ENCODE data around the gene FBL.

FBL gene

GRCh38 chr19:39840492-39840891 is 5.7 kb downstream of the FBL start:
- no peak for DNase-seq

DNA sequence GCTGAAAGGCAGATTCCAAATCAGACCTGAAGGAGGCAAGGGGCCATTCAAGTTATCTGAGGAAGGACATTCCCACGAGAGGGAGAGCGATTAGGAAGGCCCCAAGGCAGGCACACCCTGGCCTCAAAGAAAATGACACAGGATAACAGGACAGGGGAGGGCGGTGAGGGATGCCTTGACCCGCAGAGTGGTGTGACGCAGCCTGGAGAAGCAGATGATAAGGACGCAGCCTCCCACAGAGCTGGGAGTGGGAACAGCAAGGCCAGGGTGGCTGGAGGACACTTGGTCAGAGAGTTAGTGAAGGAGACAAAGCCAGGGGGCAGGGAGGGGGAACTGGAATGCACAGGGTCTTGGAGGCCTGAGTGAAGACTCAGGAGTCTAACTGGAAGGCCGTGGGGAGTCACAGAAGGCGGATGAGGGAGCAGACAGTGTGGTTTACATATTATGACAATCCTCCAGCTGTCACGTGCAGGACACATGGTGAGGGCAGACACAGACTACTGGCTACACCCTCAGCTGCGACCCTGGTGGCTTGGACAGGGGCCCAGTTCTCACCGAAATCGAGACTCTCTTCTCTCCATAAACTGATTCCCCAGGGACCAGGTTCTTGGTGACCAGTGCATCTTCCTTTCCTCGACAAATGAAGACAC is 6.4 kb downstream of the FBL start:
- no peak for DNase-seq

- no peak for DNase-seq
Observed at GRCh38 chr19:39838569-39838968, 7.6 kb downstream of the FBL start.

DNA sequence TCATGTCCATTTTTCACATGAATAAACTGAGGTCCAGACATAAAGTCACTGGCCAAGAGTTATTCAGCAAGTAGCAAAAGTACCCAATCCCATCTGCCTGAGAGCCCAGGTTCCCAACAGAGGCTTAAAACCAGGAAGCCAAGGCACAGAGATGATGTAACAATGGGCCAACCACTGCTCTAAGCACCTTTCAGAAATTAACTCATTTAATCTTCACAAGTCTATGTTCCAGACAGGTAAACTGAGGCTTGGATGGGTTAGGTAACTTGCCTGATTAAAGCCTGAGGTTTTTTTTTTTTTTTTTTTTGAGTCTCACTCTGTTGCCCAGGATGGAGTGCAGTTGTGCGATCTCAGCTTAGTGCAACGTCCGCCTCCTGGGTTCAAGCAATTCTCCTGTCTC is 8.2 kb downstream of the FBL start:
- DNase-seq, result no peak

- DNase-seq, result no peak
Observed at GRCh38 chr19:39834287-39834841, 11.8 kb downstream of the FBL start.

GRCh38 chr19:39833464-39834286 is 12.5 kb downstream of the FBL start, which contains the start of gene DYRK1B:
TSS of gene DYRK1B (minus strand) at chr19:39834162. CDS start at chr19:39831867, 2,295 bp downstream.
- peak; percentile 45 for DNase-seq

DNA sequence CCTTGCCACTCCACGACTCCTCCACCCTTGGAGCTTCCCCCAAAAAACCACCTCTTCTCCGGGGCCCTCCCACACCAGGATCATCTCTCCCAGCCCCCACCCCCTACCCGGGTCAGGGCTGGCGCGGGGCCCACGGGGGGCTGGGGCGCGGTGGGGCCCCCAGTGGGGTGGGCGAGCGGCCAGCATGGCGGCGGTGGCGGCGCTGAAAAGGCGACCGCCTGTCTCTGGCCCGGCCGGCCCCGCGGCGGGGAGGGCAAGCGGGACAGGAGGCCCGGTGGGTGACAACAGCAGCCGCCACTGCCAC is 13.1 kb downstream of the FBL start:
- DNase-seq, result no peak

DNA sequence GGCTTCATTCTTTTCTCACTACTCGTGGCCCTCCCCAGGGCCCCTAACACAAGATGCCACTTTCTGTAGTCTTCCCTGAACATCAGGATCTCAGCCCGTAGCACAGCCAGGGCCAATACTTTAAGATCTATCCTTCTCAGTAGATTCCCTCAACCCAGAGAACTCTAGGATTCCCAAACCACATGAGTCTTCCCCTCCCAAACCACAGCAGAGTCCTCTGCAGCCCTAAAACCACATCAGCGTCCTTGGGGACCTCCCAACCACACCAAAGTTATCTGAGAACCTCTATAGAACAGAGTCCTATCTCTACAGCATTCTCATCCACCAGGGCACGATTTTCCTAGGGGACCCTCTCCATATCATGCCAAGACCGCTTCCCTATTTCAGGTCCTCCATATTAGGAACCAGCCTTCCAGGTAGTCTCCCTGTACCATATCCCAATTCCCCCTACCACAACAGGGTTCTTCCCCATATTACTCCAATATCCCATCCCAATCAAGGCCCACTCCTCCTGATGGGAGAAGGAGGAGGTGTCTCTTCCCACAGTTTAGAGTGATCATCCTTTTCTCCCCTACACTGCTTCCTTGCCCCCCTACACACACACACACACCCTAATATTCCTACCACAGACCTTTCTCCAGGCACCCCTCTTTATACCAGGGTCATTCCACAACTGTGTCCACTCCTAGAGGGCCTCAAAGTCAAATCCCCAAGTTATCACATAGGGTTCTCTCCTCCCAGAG is 13.7 kb downstream of the FBL start:
- no peak for DNase-seq

DNA sequence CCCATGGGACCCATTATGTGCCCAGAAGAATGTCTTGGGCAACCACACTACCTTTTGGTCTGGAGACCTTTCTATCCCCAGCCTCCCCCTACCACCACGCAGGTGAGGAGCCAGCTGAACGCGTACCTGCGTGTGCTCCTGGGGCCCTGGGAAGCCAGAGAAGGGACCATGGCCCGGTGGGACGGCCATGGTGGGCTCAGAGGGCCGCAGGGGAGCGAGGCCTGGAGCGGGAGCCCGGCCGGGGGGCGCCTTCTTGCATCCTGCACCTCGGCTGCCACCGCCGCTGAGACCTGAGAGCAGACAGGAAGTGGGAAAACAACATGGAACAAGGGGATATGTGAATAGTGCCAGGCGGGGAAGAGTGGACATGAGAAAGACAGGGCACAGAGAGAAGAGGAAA is 14.5 kb downstream of the FBL start:
- no peak for DNase-seq

DNA sequence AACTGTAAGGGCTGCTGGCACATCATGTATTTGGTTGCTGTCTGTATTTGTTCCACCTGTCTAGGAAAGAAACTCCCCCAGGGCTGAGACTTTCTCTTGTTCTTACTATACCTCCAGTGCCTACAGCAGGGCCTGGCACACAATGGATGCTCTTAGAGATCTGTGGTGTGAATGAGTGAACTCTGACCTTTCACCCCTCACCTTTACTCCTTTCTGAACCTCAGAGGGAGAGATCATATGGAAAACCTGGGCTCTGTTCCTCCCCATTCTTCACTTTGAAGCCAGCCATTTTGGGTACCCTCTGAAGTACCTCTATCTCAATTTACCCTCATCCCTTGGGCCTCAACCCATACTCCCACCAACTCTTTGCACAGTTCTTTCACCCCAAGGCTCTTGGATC is 15.3 kb downstream of the FBL start:
- DNase-seq, result no peak

DNA sequence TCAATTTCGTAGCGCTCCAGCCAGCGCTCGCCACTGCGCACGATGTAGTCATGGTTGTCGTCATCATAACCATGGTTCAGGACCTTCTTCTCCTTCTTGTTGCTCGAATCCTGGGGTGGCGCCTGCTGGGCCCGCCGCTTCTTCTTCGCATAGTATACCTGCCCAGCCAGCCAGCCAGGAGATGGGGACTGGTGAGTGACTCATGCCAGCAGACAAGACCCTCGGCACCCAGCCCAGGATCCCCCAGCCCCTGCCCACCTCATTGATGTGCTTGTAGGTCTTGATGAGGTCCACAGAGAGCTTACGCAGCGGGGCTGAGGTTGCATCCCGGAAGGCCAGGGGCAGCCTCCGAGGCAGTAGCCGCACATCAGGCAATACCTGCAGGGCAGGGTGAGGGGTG is 15.8 kb downstream of the FBL start:
- no peak for DNase-seq

GRCh38 chr19:39829702-39830275 is 16.4 kb downstream of the FBL start:
- no peak for DNase-seq

DNA sequence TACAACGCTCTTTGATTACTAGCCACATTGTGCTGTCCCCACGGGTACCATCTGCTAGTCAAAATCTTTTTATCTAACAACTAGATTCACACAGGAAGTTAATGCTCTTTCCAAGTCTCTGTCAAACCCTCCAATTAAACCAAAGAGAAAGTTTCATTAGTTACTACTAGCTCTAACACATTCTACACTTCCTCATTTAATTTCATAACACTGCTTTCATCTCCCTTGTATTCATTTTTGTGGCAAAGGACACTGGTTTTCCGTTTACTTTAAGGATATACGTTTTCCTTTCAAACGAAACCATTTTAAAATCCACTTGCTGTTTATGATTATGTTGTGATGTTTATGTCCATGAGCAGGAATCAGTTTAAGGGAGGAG is 17.5 kb downstream of the FBL start:
- no peak for DNase-seq

DNA sequence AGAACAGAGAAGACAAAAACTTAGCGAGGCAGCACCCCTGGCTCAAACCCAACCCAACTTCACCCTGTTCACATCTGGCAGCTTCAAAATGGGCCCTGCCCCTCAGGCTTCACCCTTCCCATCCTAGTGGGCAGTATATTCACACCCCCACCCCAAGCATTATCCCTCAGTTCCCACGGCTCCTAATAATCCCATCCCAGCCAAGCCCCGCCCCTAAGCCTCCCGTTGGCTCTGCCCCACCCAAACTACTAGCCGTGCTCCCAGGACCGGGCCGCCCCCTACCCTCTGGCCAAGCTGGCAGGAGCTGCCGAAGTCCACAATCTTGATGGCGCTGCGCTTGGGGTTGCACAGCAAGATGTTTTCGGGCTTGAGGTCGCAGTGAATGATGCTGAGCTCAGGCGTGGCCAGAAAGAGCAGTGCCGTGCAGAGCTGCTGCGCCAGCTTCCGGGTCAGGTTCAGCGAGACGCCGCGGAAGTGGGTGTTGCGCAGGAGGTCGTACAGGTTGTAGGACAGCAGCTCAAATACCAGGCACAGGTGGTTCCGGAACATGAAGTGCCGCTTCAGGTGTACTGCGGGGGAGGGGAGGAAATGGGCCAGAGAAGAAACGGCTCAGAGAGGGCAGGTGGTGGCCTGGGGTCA is 18.0 kb downstream of the FBL start:
- DNase-seq, result no peak

GRCh38 chr19:39827216-39827615 is 19.0 kb downstream of the FBL start:
- no peak for DNase-seq

GRCh38 chr19:39826311-39826945 is 19.8 kb downstream of the FBL start:
- DNase-seq, result no peak

- no peak for DNase-seq
Observed at GRCh38 chr19:39825531-39826076, 20.6 kb downstream of the FBL start.

DNA sequence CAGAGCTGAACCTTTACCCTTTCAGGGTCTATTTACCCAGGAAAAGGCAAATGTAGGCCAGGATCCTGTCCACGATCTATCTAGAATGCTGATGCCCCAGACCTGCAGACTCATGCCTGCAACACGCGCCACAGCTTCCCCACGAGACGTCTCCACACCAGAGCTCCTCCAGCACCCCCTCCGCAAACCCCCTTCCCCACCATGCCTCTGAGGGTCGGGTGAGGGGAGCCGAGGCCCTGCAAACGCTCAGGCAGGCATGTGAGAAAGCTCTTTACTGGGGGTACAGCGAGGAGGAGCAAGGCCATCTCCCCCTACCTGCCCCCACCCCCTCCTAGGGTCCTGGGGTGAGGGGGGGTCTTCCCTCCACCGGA is 21.1 kb downstream of the FBL start:
- no peak for DNase-seq

GRCh38 chr19:39824143-39825092 is 21.8 kb downstream of the FBL start:
- DNase-seq, result peak; percentile 37

DNA sequence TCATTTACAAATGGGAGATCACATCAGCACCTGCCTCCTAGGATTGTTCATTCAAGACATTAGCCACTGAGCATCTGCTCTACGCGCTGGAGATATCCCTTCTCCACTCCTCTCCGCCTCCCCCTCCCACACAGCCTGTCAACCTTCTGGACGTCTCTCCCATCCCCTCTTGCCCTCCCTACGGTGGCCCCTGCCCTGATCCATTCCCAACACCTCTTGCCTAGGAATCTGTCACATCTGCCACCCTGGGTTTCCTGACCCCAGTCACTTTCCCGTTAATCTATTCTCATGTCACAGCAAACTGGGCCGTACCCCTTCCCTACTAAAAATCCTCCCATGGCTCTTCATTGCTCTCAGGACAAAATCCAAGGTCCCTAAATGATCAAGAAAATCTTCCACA is 22.5 kb downstream of the FBL start:
- no peak for DNase-seq

GRCh38 chr19:39820696-39821095 is 25.5 kb downstream of the FBL start:
- no peak for DNase-seq
